Medulla oblongata (tissue), 1 donor: ENCODE measurements around the gene ALAS1.

Experiments used
- DNase-seq: peaks from one replicate; pipeline ENCODE4 v3.0.0-alpha.2; 2015; ENCODE audit errors: extremely low spot score

Gene ALAS1

GRCh38 chr3:52248816-52249547 is 51.0 kb downstream of the ALAS1 start:
- DNase-seq = no peak

GRCh38 chr3:52249683-52250082 is 51.7 kb downstream of the ALAS1 start:
- no peak for DNase-seq

- DNase-seq = no peak
Measured at GRCh38 chr3:52250122-52250521, 52.2 kb downstream of the ALAS1 start.

- peak; percentile 74 for DNase-seq
Measured at GRCh38 chr3:52253314-52254304, 55.6 kb downstream of the ALAS1 start.

DNA sequence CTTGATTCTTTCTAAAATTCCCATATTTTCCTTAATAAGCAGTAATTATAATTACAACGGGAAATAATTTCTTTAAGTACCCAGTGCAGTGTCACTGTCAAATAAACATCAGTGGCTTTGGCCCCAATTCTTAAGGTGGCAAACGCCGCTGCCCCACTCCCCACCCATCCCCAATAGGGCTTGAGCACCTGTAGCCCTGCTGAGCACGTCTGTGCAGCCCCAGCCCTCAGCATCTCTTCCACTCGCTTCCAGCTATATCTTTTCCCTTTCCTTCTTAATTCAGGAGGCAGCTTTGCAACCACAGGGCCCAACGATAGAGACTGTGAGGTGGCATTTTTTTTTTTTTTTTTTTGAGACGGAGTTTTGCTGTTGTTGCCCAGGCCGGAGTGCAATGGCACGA is 56.6 kb downstream of the ALAS1 start:
- no peak for DNase-seq

DNA sequence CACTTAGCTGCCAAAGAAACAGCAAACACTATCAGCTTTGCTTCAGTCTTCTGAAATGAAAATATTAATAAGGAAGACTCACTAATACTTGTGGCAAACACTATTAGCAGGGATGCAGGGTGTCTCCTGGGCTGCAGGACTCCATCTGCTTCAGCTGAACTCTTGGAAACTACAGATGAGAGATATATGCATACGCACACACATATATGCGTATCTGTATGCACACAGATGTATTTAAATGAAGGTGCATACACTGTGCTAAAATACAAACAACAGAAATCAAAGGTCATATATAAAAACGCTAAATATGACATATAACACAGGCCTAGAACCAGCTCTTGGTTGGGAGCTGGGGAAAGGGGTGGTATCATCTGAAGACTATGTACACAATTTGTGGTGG is 58.2 kb downstream of the ALAS1 start:
- no peak for DNase-seq

DNA sequence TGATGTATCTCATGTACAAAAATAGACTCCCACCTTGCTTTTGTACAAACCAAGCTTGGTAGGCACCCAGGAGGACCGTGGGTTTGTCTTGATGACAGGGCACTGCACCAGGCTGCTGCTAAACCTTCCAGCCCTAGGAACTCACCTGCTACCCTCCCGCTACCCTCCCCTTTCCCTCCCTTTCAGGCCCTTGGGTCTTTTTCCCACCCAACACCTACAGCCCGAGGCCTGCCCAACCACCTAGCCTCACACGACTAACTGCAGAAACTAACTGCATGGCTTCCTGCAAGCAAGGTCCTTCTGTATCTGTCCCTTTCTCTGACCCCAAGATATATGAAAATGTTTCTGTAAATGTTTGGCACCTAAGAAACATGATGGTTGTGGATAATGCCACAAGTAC is 58.7 kb downstream of the ALAS1 start:
- DNase-seq = no peak

DNA sequence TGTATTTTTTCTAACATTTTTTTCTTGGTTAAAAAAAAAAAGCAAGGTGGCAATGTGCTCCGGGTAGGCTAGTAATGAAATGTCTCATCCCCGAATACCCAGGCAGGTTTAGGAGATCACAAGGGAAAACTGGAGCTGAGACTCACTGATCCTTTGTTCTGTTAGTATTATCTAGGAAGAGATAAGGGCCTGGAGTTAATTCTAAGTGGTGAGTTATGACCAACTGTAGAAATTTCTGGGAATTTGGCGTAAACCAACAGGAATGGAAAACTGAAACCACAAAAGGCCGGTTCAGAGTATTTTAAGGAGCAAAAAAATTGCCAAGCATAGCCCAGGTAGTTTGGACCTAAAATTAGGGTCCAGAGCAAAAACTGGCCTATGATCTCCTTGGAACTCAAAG is 60.0 kb downstream of the ALAS1 start:
- no peak for DNase-seq

- peak; percentile 34 for DNase-seq
Measured at GRCh38 chr3:52259035-52259434, 61.1 kb downstream of the ALAS1 start.

GRCh38 chr3:52259448-52259847 is 61.5 kb downstream of the ALAS1 start:
- no peak for DNase-seq

- DNase-seq = no peak
Measured at GRCh38 chr3:52262447-52262846, 64.5 kb downstream of the ALAS1 start.
